ENCODE data around the gene XK. TPM values are rescaled to one million over a fixed set of nuclear protein-coding genes. Genes with fewer than 3 reads are reported as not detected.

The XK gene
- polyA plus RNA-seq, 3 donors = 0.05 TPM; not detected in 2

- Histone ChIP-seq H3K9me3 (replicated peaks in 1 of 2; ENCODE audit: control insufficient read depth in 1 of 2, insufficient read depth in 1 of 2, low read length in 2 of 2) (no peaks in the 10 kb centered on the region), H3K4me3 (replicated peaks in 1 of 3; ENCODE audit: low read depth in 2 of 3, low read length in 3 of 3) (peak overlapping the region in 1 of 3 experiments; percentile 38), H3K79me2 (ENCODE audit: insufficient read depth, low read length) (peaks cover 3% of the 10 kb centered on the region), H2AFZ (ENCODE audit: insufficient read depth, low read depth, low read length, poor library complexity, severe bottlenecking) (no peak overlapping the region), H3K4me1 (ENCODE audit: control insufficient read depth in 1 of 2, insufficient read depth in 2 of 2, low read length in 2 of 2) (peaks cover 57 to 64% of the 10 kb centered on the region in 2 donors), H3K36me3 (replicated peaks in 1 of 2; ENCODE audit: control insufficient read depth in 1 of 2, insufficient read depth in 2 of 2, low read length in 2 of 2) (no peaks in the 10 kb centered on the region), H3K27ac (ENCODE audit: low read depth in 1 of 2, low read length in 2 of 2) (peak overlapping the region; percentile 12 to 78), H4K20me1 (ENCODE audit: insufficient read depth, low read length) (no peaks in the 10 kb centered on the region), H3K27me3 (ENCODE audit: control insufficient read depth in 2 of 2, insufficient read depth in 2 of 2, low read length in 2 of 2) (no peaks in the 10 kb centered on the region), H3K4me2 (replicated peaks; ENCODE audit: extremely low read depth, low read length, poor library complexity, severe bottlenecking) (peak overlapping the region; percentile 36), H3K9ac (ENCODE audit: insufficient read depth, low read length, poor library complexity, severe bottlenecking) (no peak overlapping the region)
- H3K4me3 Mint-ChIP-seq = no peak overlapping the region
- TF ChIP-seq CTCF (IDR thresholded peaks at IDR 0.05) = no peak
- no peaks in the 10 kb centered on the region for H3K36me3 Mint-ChIP-seq
- no CpG with 5 or more reads among the region's 2 CpGs for WGBS (ENCODE audit: insufficient coverage)
- H3K27ac Mint-ChIP-seq = no peak overlapping the region
- peak in 2 of 3 donors; percentile 34 to 55 for DNase-seq
- peaks cover 0 to 3% (median 2%) of the 10 kb centered on the region in 7 donors for H3K9me3 Mint-ChIP-seq
- peaks cover 0 to 1% (median 0%) of the 10 kb centered on the region in 3 donors for H3K27me3 Mint-ChIP-seq (ENCODE audit: low read depth in 3 of 3)
- H3K4me1 Mint-ChIP-seq = peaks cover 21% of the 10 kb centered on the region
- intact Hi-C loops (cut with micrococcal nuclease) = no loop called here
Observed at GRCh38 chrX:37753384-37753783, 67.8 kb downstream of the XK start.

- Mint-ChIP-seq H3K27me3 (ENCODE audit: low read depth in 3 of 3) (peaks cover 0 to 2% (median 0%) of the 10 kb centered on the region in 3 donors), H3K36me3 (no peaks in the 10 kb centered on the region)
- WGBS (ENCODE audit: insufficient coverage) = 82% methylated on average over 2 of the region's 2 CpGs
Observed at GRCh38 chrX:37754516-37754915, 68.9 kb downstream of the XK start.

More at GRCh38 chrX:37754516-37754915, 68.9 kb downstream of the XK start:
- H4K20me1 ChIP-seq (ENCODE audit: insufficient read depth, low read length) = no peaks in the 10 kb centered on the region
- peaks cover 61 to 70% of the 10 kb centered on the region in 2 donors for H3K4me1 ChIP-seq (ENCODE audit: control insufficient read depth in 1 of 2, insufficient read depth in 2 of 2, low read length in 2 of 2)
- DNase-seq = peak; percentile 37 to 62 (median 46)
- H3K4me3 Mint-ChIP-seq = no peak overlapping the region
- no peak overlapping the region for H2AFZ ChIP-seq (ENCODE audit: insufficient read depth, low read depth, low read length, poor library complexity, severe bottlenecking)
- peak overlapping the region; percentile 78 to 82 for H3K27ac ChIP-seq (ENCODE audit: low read depth in 1 of 2, low read length in 2 of 2)
- TF ChIP-seq CTCF (IDR thresholded peaks at IDR 0.05) = no peak
- H3K36me3 ChIP-seq (replicated peaks in 1 of 2; ENCODE audit: control insufficient read depth in 1 of 2, insufficient read depth in 2 of 2, low read length in 2 of 2) = no peaks in the 10 kb centered on the region
- H3K4me2 ChIP-seq (replicated peaks; ENCODE audit: extremely low read depth, low read length, poor library complexity, severe bottlenecking) = peak overlapping the region; percentile 36
- peak overlapping the region in 1 of 3 experiments; percentile 38 for H3K4me3 ChIP-seq (replicated peaks in 1 of 3; ENCODE audit: low read depth in 2 of 3, low read length in 3 of 3)
- no peak overlapping the region for H3K9ac ChIP-seq (ENCODE audit: insufficient read depth, low read length, poor library complexity, severe bottlenecking)
- intact Hi-C loops (cut with micrococcal nuclease) = no loop called here
- H3K9me3 Mint-ChIP-seq = peaks cover 0 to 3% (median 2%) of the 10 kb centered on the region in 7 donors
- no peaks in the 10 kb centered on the region for H3K27me3 ChIP-seq (ENCODE audit: control insufficient read depth in 2 of 2, insufficient read depth in 2 of 2, low read length in 2 of 2)
- no peak overlapping the region for H3K27ac Mint-ChIP-seq
- H3K9me3 ChIP-seq (replicated peaks in 1 of 2; ENCODE audit: control insufficient read depth in 1 of 2, insufficient read depth in 1 of 2, low read length in 2 of 2) = no peaks in the 10 kb centered on the region
- peaks cover 19% of the 10 kb centered on the region for H3K4me1 Mint-ChIP-seq
- peaks cover 3% of the 10 kb centered on the region for H3K79me2 ChIP-seq (ENCODE audit: insufficient read depth, low read length)
